Measurements from ENCODE around the gene TEPSIN. TPM values are rescaled to one million over a fixed set of nuclear protein-coding genes. Genes with fewer than 3 reads are reported as not detected.

TEPSIN gene
- total and polyA plus RNA-seq, 2 of the 8 experiments (the other 6 are each of a cell fraction or from before 2014, with no cell fraction given): 22.9 to 28.0 TPM

GRCh38 chr17:81238815-81239713 is at the start of gene TEPSIN, which contains the start of gene NDUFAF8 (continued):
- peak; percentile 75 for TF ChIP-seq PHF8 (conservative IDR thresholded peaks at IDR 0.05; ENCODE audit: low read depth, low read length)
- TF ChIP-seq TAF1 (IDR thresholded peaks at IDR 0.05; ENCODE audit: low read depth, low read length): peak; percentile 79
- peak; percentile 75 for TF ChIP-seq KDM5A (IDR thresholded peaks at IDR 0.05; ENCODE audit: low read length)
- TF ChIP-seq KDM4A (IDR thresholded peaks at IDR 0.05; ENCODE audit: low read depth, low read length, severe bottlenecking): peak; percentile 59
- TF ChIP-seq RBBP5 (IDR thresholded peaks at IDR 0.05; ENCODE audit: borderline replicate concordance, low read depth, low read length): 0 out of 2 replicates have a peak, but pooled peaks have one; percentile 60
- no peak for TF ChIP-seq SIRT6 (IDR thresholded peaks at IDR 0.05; ENCODE audit: low read length)
- no peak for TF ChIP-seq RNF2 (IDR thresholded peaks at IDR 0.05; ENCODE audit: borderline replicate concordance, low read depth, low read length, missing control alignments, poor library complexity, severe bottlenecking)
- peak; percentile 97 for TF ChIP-seq YY1 (IDR thresholded peaks at IDR 0.05; ENCODE audit: low read depth, low read length)
- TF ChIP-seq CREB1 (IDR thresholded peaks at IDR 0.05): peak; percentile 62
- TF ChIP-seq BRCA1 (IDR thresholded peaks at IDR 0.05; ENCODE audit: low read depth, low read length): no peak
- TF ChIP-seq SIN3A (conservative IDR thresholded peaks at IDR 0.05 in 1 of 2, IDR thresholded peaks at IDR 0.05 in 1 of 2; ENCODE audit: low read depth in 1 of 2, low read length in 2 of 2): peak in 1 of 2 experiments; percentile 71; a peak in 2 of 4 replicates
- peak in 1 of 2 experiments; percentile 47; a peak in 2 of 3 replicates for TF ChIP-seq POLR2A (IDR thresholded peaks at IDR 0.05; ENCODE audit: control extremely low read depth in 1 of 2, low read depth in 2 of 2, low read length in 2 of 2)
- peak; percentile 96 for TF ChIP-seq CHD2 (IDR thresholded peaks at IDR 0.05; ENCODE audit: low read length)
- TF ChIP-seq CHD1 (IDR thresholded peaks at IDR 0.05; ENCODE audit: low read depth, low read length): no peak
- TF ChIP-seq SP1 (IDR thresholded peaks at IDR 0.05; ENCODE audit: low read depth, low read length): peak; percentile 100
- peak; percentile 25 for TF ChIP-seq ASH2L (IDR thresholded peaks at IDR 0.05; ENCODE audit: low read length)
- TF ChIP-seq TBP (IDR thresholded peaks at IDR 0.05; ENCODE audit: low read depth, low read length): peak; percentile 52; the same call in 1 of the 2 replicates

Measured in H1 (cell line).